NCI-H524 (cell line): ENCODE data around the gene BCAS4.
A peak's percentile ranks its signal among the peaks of the same experiment; 100 is the strongest.

ENCODE experiments used
- DNase-seq, 2 experiments: peaks; one replicate each; lab custom pipeline; 2025; lab: John Stamatoyannopoulos, UW

The BCAS4 gene

GRCh38 chr20:50911716-50912115 lies 116.9 kb downstream of the BCAS4 start:
- DNase-seq: no peak

DNA sequence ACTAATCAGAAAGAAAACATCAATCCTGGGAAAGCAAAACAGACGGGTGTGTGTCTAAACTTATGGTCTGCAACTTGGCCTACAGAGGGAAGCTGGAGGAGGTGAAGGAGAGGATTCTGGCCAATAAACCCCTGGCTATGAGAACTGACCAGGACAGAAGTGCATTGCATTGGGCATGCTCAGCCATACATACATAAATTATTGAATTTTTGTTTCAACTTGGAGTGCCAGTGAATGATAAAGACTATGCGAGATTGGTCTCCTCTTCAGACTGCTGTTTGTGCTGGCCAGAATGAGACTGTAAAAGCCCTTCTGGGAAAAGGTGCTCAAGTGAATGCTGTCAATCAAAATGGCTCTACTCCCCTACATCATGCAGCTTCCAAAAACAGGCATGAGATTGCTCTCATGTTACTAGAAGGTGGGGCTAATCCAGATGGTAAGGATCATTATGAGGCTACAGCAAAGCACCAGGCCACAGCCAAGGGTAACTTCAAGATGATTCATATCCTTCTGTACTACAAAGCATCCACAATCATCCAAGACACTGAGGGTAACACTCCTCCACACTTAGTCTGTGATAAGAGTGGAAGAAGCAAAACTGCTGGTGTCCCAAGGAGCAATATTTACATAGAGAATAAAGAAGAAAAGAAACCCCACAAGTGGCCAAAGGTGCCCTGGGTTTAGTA lies 119.0 kb downstream of the BCAS4 start:
- DNase-seq: peak; percentile 23 to 81

GRCh38 chr20:50915424-50915823 lies 120.6 kb downstream of the BCAS4 start:
- no peak for DNase-seq

GRCh38 chr20:50916257-50916656 lies 121.4 kb downstream of the BCAS4 start:
- no peak for DNase-seq

DNA sequence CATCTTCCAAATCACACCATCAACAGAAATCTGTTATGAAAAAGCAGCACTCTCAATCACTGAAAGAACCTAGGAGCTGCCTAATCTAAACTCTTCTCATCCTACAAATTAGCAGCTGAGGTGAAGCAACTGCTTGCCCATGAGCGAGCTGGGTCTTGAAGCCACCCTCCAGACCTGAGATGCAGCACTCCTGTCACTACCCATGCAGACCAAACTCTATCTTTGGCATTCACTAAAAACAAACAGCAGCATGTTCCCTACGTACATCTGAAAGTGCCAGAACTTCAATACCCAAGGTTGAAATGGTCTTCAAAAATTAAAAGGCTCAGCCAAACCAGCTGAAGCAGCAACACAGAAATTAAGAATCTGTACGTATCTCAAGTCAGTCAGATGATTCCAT lies 122.1 kb downstream of the BCAS4 start:
- DNase-seq: no peak

DNA sequence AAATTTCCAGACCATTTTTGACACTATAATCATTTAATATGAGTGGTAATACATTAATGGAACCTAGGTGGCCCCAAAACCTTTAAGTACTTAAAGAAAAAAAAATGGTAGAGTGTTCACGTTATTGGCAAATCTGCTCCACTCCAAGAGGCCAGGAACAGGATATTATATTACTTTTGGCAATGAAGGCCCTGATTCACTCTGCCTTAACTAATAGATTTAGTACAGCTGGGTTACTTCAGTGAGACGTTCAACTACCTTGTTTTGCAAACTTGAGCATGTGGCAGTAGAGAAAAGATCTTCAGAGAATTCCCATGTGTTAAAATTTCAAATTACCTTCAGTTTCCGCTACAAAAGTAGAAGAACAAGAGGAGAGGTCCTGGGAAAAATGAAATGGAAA lies 123.5 kb downstream of the BCAS4 start:
- DNase-seq: no peak

GRCh38 chr20:50919567-50919966 lies 124.7 kb downstream of the BCAS4 start:
- peak; percentile 17 to 41 for DNase-seq

DNA sequence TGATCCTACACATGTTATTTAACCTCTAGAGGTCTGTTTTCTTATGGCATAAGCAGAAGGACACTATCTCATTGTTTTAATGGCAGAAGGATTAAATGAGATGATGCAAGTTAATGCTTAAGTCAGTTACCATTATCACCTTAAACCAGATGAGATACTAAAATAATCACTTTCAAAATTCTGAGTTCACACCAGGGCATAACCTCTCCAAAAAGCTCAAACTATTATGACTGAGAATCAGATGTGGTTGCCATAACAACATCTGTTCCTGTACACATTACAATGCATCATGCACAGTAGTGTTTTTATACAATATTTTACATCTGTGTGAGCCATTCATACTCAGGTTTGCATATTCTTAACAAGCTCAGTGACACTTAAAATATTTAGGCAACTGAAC lies 126.1 kb downstream of the BCAS4 start:
- peak in 1 of 2 experiments; percentile 13 for DNase-seq

GRCh38 chr20:50921803-50922501 lies 127.1 kb downstream of the BCAS4 start:
- no peak for DNase-seq

DNA sequence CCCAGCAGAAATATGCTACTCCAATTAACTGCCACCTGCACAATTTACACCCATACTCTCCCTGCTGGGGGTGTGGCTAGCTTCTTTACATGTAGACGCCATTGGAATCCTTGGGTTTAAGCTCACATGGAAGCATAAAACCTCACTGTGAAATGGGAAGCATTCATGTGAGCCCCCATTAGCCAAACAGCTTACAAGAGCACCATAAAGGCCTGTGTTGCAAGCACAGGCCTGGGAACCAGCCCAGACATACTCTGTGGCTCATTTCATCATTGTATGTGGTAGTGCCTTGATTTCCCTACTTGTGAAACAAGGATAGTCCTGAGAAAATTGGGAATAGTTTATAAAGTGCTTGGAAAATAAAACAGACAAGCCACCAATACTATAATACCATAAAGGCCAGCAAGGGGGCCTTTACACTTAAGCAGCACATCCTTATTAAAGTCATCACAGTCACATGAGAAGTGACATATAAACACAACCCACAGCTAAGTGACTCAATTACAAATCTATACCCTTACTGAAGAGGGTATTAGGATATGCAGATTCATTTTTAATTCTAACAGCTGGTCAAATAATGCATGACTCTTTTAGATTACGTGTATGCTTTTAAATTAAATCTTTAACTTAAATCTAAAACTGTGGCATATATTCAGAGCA lies 129.5 kb downstream of the BCAS4 start:
- DNase-seq: no peak

DNA sequence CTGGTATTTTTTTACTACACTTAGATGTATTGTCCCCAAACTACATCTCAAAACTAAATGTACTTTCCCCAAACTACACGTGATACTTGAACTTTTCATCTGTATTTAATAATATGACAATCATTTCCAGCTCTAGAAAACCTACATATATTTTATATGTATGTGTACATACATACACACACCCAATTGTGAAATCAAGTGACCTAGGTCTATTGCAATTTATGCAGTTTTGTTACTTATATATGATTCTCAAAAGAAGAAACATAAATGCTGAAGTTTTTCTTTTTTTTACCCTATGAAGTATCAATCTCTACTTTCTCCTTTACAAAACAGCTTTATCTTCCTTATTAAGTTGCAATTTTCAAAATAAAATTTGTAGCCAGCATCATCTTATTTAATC lies 131.7 kb downstream of the BCAS4 start:
- DNase-seq: no peak
